Thyroid gland (tissue), 4 donors: Measurements from ENCODE around the gene CACNA1H. TPM values are rescaled to one million over a fixed set of nuclear protein-coding genes. Genes with fewer than 3 reads are reported as not detected.

Experiments
- DNase-seq, 2 donors: peaks; one replicate each; pipeline ENCODE4 v3.0.0-alpha.2; 2019
- H3K27ac ChIP-seq, 3 donors: fragments of 200-600 bp; sonication (generic); 1 replicate in 2 of 3; 2 replicates in 1 of 3; pipeline ENCODE4 v1.5.1; 2016 to 2019; ENCODE audit warnings: mild to moderate bottlenecking in 1 of 3, moderate library complexity in 1 of 3
- H3K27me3 ChIP-seq: fragments of 200-600 bp; sonication (generic); one replicate; pipeline ENCODE4 v1.5.1; 2019
- H3K36me3 ChIP-seq, 2 donors: fragments of 200-600 bp; sonication (generic); one replicate each; pipeline ENCODE4 v1.5.1; 2016 to 2019
- H3K4me1 ChIP-seq, 2 donors: fragments of 200-600 bp; sonication (generic); one replicate each; pipeline ENCODE4 v1.5.1; 2017 to 2019
- H3K4me3 ChIP-seq, 3 donors: fragments of 200-600 bp; sonication (generic); replicated peaks in 1 of 3; 1 replicate in 2 of 3; 2 replicates in 1 of 3; pipeline ENCODE4 v1.5.1; 2016; ENCODE audit warnings: mild to moderate bottlenecking in 1 of 3
- H3K9me3 ChIP-seq: fragments of 200-600 bp; sonication (generic); one replicate; pipeline ENCODE4 v1.5.1; 2017
- POLR2A ChIP-seq, 2 donors: fragments of 450-650 bp; IDR thresholded peaks; one replicate each; pipeline ENCODE4 v1.6.1; 2017; ENCODE audit warnings: antibody characterized with exemption in 2 of 2, mild to moderate bottlenecking in 2 of 2, moderate library complexity in 1 of 2
- WGBS, 2 donors: methylation state at CpG; one replicate each; pipeline ENCODE4 v1.1.5; 2017; 5-methylcytosine and 5-hydroxymethylcytosine counted together
- intact Hi-C: fragments of 100-400 bp; cut with DNase I; formaldehyde crosslinking; loops from one replicate; pipeline ENCODE4 v1.15.1; 2023
- total RNA-seq, 4 donors: library from RNA; depleted of rRNA; stranded (reverse); fragments of >200 nt; gene quantifications; one replicate each; pipeline ENCODE4 v1.2.3, GENCODE V29; 2016
- TF ChIP-seq, protein P1 (sequence below), 6 experiments: fragments of 200-600 bp in 3 of 6; fragments of 450-650 bp in 3 of 6; sonication (generic) in 3 of 6; IDR thresholded peaks; one replicate each; pipeline ENCODE4 v1.5.1; 2016 to 2019; ENCODE audit warnings: antibody characterized with exemption in 6 of 6, mild to moderate bottlenecking in 2 of 6, inconsistent platforms in 1 of 6, moderate library complexity in 1 of 6

CACNA1H gene
- total RNA-seq, 4 donors from 2014 or later, result 8.4 to 12.4 (median 9.3) TPM

DNA sequence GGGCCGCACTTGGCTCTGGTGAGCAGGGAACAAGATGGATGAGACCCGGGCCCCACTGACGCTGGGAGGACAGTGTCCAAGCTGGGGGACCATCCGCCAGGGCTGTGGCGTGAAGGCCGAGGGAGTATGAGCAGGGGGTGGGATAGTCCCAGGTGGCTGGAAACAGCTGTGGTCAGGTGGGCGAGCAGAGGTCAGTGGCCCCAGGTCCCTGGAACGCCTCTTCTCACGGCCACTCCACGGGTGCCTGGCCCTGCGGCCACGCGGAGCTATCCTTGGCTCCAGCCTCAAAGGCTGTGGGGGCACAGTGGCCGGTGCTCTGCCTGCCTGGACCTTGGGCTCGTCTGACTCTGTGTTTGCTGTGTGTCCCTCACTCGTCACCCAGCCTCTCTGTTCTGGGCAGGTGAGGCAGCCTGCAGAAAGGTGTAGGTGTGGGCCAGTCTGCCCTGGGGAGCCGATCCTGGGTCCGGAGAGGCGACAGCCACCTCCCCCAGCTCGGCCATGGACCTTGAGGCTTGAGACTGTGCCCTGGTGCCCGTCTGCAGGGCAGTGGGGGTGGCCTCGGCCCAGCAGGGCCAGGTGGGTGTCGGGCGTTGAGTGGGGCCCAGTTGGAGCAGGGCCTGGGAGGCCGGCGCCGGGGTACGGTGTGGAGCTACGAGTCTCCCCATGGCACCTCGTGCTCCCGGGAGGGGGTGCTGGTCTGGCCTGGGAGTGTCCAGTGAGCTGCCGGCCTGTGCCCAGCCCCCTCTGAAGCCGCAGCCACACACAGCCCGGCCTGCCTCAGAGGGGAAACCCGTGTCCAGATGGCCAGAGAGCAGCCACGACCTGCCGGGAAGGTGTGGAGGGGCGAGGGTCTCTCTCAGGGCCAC, 10.0 kb downstream of the CACNA1H start:
- DNase-seq, result no peak
- Histone ChIP-seq H3K36me3 (no peaks in the 10 kb centered on the region), H3K4me3 (no peak overlapping the region), H3K4me1 (peaks cover 12 to 21% of the 10 kb centered on the region in 2 donors), H3K27ac (no peak overlapping the region), H3K9me3 (no peaks in the 10 kb centered on the region), H3K27me3 (no peaks in the 10 kb centered on the region)
- intact Hi-C loops, result no loop called here
- TF ChIP-seq POLR2A (IDR thresholded peaks at IDR 0.05), result no peak
- TF ChIP-seq, protein P1, sequence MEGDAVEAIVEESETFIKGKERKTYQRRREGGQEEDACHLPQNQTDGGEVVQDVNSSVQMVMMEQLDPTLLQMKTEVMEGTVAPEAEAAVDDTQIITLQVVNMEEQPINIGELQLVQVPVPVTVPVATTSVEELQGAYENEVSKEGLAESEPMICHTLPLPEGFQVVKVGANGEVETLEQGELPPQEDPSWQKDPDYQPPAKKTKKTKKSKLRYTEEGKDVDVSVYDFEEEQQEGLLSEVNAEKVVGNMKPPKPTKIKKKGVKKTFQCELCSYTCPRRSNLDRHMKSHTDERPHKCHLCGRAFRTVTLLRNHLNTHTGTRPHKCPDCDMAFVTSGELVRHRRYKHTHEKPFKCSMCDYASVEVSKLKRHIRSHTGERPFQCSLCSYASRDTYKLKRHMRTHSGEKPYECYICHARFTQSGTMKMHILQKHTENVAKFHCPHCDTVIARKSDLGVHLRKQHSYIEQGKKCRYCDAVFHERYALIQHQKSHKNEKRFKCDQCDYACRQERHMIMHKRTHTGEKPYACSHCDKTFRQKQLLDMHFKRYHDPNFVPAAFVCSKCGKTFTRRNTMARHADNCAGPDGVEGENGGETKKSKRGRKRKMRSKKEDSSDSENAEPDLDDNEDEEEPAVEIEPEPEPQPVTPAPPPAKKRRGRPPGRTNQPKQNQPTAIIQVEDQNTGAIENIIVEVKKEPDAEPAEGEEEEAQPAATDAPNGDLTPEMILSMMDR (IDR thresholded peaks at IDR 0.05), result no peak
- 84 to 85% methylated on average over 8 to 13 of the region's 38 CpGs for WGBS, 2 donors

DNA sequence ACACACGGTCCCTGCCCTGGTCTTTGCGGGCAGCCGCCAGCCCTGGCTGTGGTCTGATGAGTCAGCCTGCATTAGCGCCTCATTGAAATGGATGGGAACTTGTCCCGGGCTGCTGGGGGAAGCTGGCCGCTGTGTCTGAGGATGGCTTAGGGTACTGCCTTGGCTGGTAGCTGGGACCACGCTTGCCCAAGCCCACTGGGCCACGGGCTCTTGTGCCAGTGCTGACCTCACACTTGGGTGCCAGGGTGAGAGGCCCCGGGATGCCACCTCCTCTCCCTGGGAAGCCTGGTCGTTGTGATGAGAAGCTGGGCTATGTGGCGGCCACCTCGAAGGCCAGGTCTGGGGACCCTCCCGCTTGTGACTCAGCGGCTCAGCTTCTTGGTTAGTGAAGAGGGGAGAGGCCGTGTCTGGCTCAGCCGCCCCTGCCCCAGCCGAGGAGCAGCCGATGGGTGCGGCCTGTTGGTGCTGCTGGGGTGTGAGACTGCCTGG, 10.7 kb downstream of the CACNA1H start:
- Histone ChIP-seq H3K36me3 (no peaks in the 10 kb centered on the region), H3K4me1 (peaks cover 12 to 21% of the 10 kb centered on the region in 2 donors), H3K4me3 (no peak overlapping the region), H3K9me3 (no peaks in the 10 kb centered on the region), H3K27ac (no peak overlapping the region), H3K27me3 (no peaks in the 10 kb centered on the region)
- WGBS, 2 donors, result 80% methylated on average over 12 of the region's 19 CpGs; no CpG with 5 or more reads in 1 of the 2 donors
- DNase-seq, result no peak
- intact Hi-C loops, result no loop called here
- TF ChIP-seq, protein P1 (IDR thresholded peaks at IDR 0.05), result no peak
- TF ChIP-seq POLR2A (IDR thresholded peaks at IDR 0.05), result no peak

DNA sequence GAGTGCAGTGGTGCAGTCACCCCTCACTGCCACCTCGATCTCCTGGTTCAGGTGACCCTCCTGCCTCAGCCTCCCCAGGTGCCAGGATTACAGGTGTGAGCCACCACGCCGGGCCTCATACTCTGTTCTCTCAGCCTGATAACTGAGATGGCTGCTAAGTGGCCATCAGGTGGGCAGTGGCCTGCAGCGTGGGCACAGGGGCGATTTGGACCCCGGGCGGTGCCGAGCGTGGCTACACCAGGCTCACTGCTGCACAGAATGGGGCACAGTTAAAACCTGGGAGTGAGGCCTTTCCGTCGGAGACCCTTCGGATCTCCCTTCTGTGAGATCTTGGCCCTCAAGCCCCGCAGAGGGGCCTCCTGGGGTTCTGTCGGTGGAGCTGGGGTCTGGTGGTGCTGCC, 11.5 kb downstream of the CACNA1H start:
- Histone ChIP-seq H3K27ac (no peak overlapping the region), H3K9me3 (no peaks in the 10 kb centered on the region), H3K36me3 (no peaks in the 10 kb centered on the region), H3K4me3 (no peak overlapping the region), H3K27me3 (no peaks in the 10 kb centered on the region), H3K4me1 (peaks cover 11 to 14% of the 10 kb centered on the region in 2 donors)
- WGBS, 2 donors, result 83 to 94% methylated on average over 4 to 10 of the region's 14 CpGs
- intact Hi-C loops, result no loop called here
- no peak for TF ChIP-seq POLR2A (IDR thresholded peaks at IDR 0.05)
- TF ChIP-seq, protein P1 (IDR thresholded peaks at IDR 0.05), result no peak
- DNase-seq, result no peak

DNA sequence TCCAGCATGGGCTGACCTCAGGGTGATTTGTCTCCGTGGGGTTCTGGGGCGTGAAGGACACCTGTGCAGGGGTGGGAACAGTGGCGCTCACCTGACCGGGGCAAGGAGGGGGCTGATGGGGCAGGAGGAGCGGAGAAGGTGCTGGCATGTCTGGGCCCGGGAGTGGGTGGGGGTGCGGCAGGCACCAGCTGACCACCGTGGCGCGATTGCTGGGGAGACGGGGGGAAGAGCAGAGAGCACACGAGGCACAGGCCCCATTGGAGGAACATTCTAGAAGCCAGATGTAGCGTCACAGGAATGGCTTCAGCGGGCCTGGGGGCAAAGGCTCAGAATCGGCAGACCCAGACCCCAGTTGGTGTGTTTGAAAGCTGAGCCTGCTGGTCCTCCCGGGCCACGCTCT, 12.1 kb downstream of the CACNA1H start:
- 88% methylated on average over 17 of the region's 17 CpGs for WGBS, 2 donors
- Histone ChIP-seq H3K36me3 (no peaks in the 10 kb centered on the region), H3K4me1 (peaks cover 7 to 10% of the 10 kb centered on the region in 2 donors), H3K9me3 (no peaks in the 10 kb centered on the region), H3K27me3 (no peaks in the 10 kb centered on the region), H3K4me3 (no peak overlapping the region), H3K27ac (no peak overlapping the region)
- intact Hi-C loops, result no loop called here
- no peak for TF ChIP-seq POLR2A (IDR thresholded peaks at IDR 0.05)
- TF ChIP-seq, protein P1 (IDR thresholded peaks at IDR 0.05), result no peak
- no peak for DNase-seq

DNA sequence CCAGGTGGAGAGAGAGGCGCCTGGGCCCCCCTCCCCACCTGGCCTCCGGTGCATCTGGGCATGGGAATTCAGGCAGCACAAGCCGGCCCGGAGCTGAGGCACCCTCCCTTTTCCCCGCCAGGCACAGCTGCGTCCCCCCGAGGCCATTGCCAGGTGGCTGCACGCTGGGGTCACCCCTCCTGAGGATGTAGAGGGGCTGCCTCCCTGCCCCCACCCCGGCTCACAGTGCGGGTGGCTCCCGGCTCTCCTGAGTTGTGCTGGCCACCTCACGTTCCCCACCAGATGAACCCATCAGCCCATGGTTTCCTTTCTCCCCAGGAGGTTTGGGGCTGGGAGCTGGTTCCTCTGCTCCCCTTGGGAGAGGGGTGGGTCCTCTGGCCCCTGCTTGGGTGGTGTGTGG, 12.6 kb downstream of the CACNA1H start:
- H3K9me3 ChIP-seq, result no peaks in the 10 kb centered on the region
- H3K27me3 ChIP-seq, result no peaks in the 10 kb centered on the region
- no peak for DNase-seq
- no peaks in the 10 kb centered on the region for H3K36me3 ChIP-seq
- no peak overlapping the region for H3K27ac ChIP-seq
- intact Hi-C loops, result no loop called here
- peaks cover 5 to 8% of the 10 kb centered on the region in 2 donors for H3K4me1 ChIP-seq
- no peak for TF ChIP-seq POLR2A (IDR thresholded peaks at IDR 0.05)
- no peak overlapping the region for H3K4me3 ChIP-seq
- WGBS, 2 donors, result 87% methylated on average over 7 of the region's 12 CpGs; no CpG with 5 or more reads in 1 of the 2 donors
